Activated naive CD4-positive, alpha-beta T cell treated with anti-CD3 and anti-CD28 coated beads, Interleukin-2, amount 50 U/mL, for 24 hours (primary cell): ENCODE measurements around the gene F7.

ENCODE experiments used
- H3K27ac Mint-ChIP-seq: one replicate; pipeline ENCODE4 v1.8.0; 2021; ENCODE audit warnings: mild to moderate bottlenecking, mixed read lengths
- H3K27me3 Mint-ChIP-seq: one replicate; pipeline ENCODE4 v1.8.0; 2021; ENCODE audit warnings: mixed read lengths
- H3K36me3 Mint-ChIP-seq: one replicate; pipeline ENCODE4 v1.8.0; 2021; ENCODE audit warnings: mixed read lengths
- H3K4me1 Mint-ChIP-seq: one replicate; pipeline ENCODE4 v1.8.0; 2021; ENCODE audit warnings: mixed read lengths
- H3K4me3 Mint-ChIP-seq: one replicate; pipeline ENCODE4 v1.8.0; 2021; ENCODE audit warnings: mild to moderate bottlenecking, mixed read lengths
- H3K9me3 Mint-ChIP-seq: one replicate; pipeline ENCODE4 v1.8.0; 2021; ENCODE audit warnings: mixed read lengths

Gene F7

GRCh38 chr13:113143466-113144254 lies 38.1 kb downstream of the F7 start:
- Mint-ChIP-seq H3K9me3 (no peaks in the 10 kb centered on the region), H3K4me1 (peaks cover 6% of the 10 kb centered on the region), H3K36me3 (no peaks in the 10 kb centered on the region), H3K4me3 (no peak overlapping the region), H3K27me3 (no peaks in the 10 kb centered on the region), H3K27ac (no peak overlapping the region)

- no peaks in the 10 kb centered on the region for H3K9me3 Mint-ChIP-seq
- H3K4me1 Mint-ChIP-seq, result peaks cover 6% of the 10 kb centered on the region
- H3K36me3 Mint-ChIP-seq, result no peaks in the 10 kb centered on the region
- no peak overlapping the region for H3K27ac Mint-ChIP-seq
- H3K4me3 Mint-ChIP-seq, result no peak overlapping the region
- H3K27me3 Mint-ChIP-seq, result no peaks in the 10 kb centered on the region
Observed at GRCh38 chr13:113144255-113144629, 38.7 kb downstream of the F7 start.

- Mint-ChIP-seq H3K27me3 (no peaks in the 10 kb centered on the region), H3K4me3 (no peak overlapping the region), H3K4me1 (peaks cover 6% of the 10 kb centered on the region), H3K9me3 (no peaks in the 10 kb centered on the region), H3K27ac (no peak overlapping the region), H3K36me3 (no peaks in the 10 kb centered on the region)
Observed at GRCh38 chr13:113145496-113145895, 39.9 kb downstream of the F7 start.

GRCh38 chr13:113145911-113146598 lies 40.5 kb downstream of the F7 start:
- no peak overlapping the region for H3K27ac Mint-ChIP-seq
- H3K27me3 Mint-ChIP-seq, result no peaks in the 10 kb centered on the region
- H3K4me3 Mint-ChIP-seq, result no peak overlapping the region

GRCh38 chr13:113146750-113147149 lies 41.2 kb downstream of the F7 start:
- Mint-ChIP-seq H3K4me1 (peaks cover 6% of the 10 kb centered on the region), H3K27ac (no peak overlapping the region), H3K27me3 (no peaks in the 10 kb centered on the region), H3K9me3 (no peaks in the 10 kb centered on the region), H3K36me3 (no peaks in the 10 kb centered on the region), H3K4me3 (no peak overlapping the region)

More at GRCh38 chr13:113145911-113146598, 40.5 kb downstream of the F7 start:
- no peaks in the 10 kb centered on the region for H3K36me3 Mint-ChIP-seq
- H3K4me1 Mint-ChIP-seq, result peaks cover 6% of the 10 kb centered on the region
- no peaks in the 10 kb centered on the region for H3K9me3 Mint-ChIP-seq

GRCh38 chr13:113147206-113147605 lies 41.6 kb downstream of the F7 start:
- Mint-ChIP-seq H3K36me3 (no peaks in the 10 kb centered on the region), H3K27ac (no peak overlapping the region), H3K27me3 (no peaks in the 10 kb centered on the region), H3K9me3 (no peaks in the 10 kb centered on the region), H3K4me1 (peaks cover 9% of the 10 kb centered on the region), H3K4me3 (no peak overlapping the region)

GRCh38 chr13:113148407-113148806 lies 42.8 kb downstream of the F7 start:
- Mint-ChIP-seq H3K4me3 (no peak overlapping the region), H3K4me1 (peaks cover 16% of the 10 kb centered on the region), H3K9me3 (no peaks in the 10 kb centered on the region), H3K36me3 (no peaks in the 10 kb centered on the region), H3K27me3 (no peaks in the 10 kb centered on the region), H3K27ac (no peak overlapping the region)

- Mint-ChIP-seq H3K36me3 (no peaks in the 10 kb centered on the region), H3K4me1 (peaks cover 16% of the 10 kb centered on the region), H3K27ac (no peak overlapping the region), H3K4me3 (no peak overlapping the region), H3K27me3 (no peaks in the 10 kb centered on the region), H3K9me3 (no peaks in the 10 kb centered on the region)
Observed at GRCh38 chr13:113148940-113149503, 43.4 kb downstream of the F7 start.

GRCh38 chr13:113149711-113150549 lies 44.3 kb downstream of the F7 start:
- Mint-ChIP-seq H3K4me3 (no peak overlapping the region), H3K27me3 (no peaks in the 10 kb centered on the region), H3K27ac (no peak overlapping the region), H3K36me3 (no peaks in the 10 kb centered on the region), H3K4me1 (peaks cover 22% of the 10 kb centered on the region), H3K9me3 (no peaks in the 10 kb centered on the region)

- Mint-ChIP-seq H3K27me3 (no peaks in the 10 kb centered on the region), H3K4me3 (no peak overlapping the region), H3K36me3 (no peaks in the 10 kb centered on the region), H3K4me1 (peaks cover 17% of the 10 kb centered on the region), H3K27ac (no peak overlapping the region), H3K9me3 (no peaks in the 10 kb centered on the region)
Observed at GRCh38 chr13:113150550-113151365, 45.2 kb downstream of the F7 start.

- H3K4me1 Mint-ChIP-seq, result peaks cover 17% of the 10 kb centered on the region
- H3K36me3 Mint-ChIP-seq, result no peaks in the 10 kb centered on the region
- H3K9me3 Mint-ChIP-seq, result no peaks in the 10 kb centered on the region
- peak overlapping the region; percentile 93 for H3K4me3 Mint-ChIP-seq
- peak overlapping the region; percentile 66 for H3K27ac Mint-ChIP-seq
- H3K27me3 Mint-ChIP-seq, result no peaks in the 10 kb centered on the region
Observed at GRCh38 chr13:113151745-113152690, 46.4 kb downstream of the F7 start.

- Mint-ChIP-seq H3K27ac (peak overlapping the region; percentile 89), H3K36me3 (no peaks in the 10 kb centered on the region), H3K9me3 (no peaks in the 10 kb centered on the region), H3K27me3 (no peaks in the 10 kb centered on the region), H3K4me1 (peaks cover 17% of the 10 kb centered on the region), H3K4me3 (peak overlapping the region; percentile 93)
Observed at GRCh38 chr13:113152691-113152983, 47.0 kb downstream of the F7 start.

- H3K27me3 Mint-ChIP-seq, result no peaks in the 10 kb centered on the region
- H3K4me1 Mint-ChIP-seq, result peaks cover 17% of the 10 kb centered on the region
- no peaks in the 10 kb centered on the region for H3K9me3 Mint-ChIP-seq
- H3K36me3 Mint-ChIP-seq, result no peaks in the 10 kb centered on the region
- H3K4me3 Mint-ChIP-seq, result peak overlapping the region; percentile 93
- H3K27ac Mint-ChIP-seq, result peak overlapping the region; percentile 89
Observed at GRCh38 chr13:113152984-113153809, 47.6 kb downstream of the F7 start.
